Measurements from ENCODE around the gene PET100.
A peak's percentile ranks its signal among the peaks of the same experiment; 100 is the strongest.

The PET100 gene

DNA sequence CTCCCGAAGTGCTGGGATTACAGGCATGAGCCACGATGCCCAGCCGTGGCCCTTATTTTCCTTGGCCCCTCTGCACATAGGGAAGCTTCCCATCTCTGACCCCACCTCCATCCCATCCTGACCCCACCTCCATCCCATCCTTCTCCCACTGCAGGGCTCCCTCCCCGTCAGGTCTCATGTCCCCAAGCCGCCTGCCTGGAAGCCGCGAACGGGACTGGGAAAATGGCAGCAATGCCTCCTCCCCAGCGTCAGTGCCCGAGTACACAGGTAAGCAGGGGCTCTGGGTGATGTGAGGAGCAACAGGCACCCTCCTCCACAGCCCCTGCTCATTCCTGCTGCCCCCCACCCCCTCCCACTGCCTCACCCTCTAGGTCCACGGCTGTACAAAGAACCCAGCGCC is 12.4 kb upstream of the PET100 start:
- TF ChIP-seq, protein P1, sequence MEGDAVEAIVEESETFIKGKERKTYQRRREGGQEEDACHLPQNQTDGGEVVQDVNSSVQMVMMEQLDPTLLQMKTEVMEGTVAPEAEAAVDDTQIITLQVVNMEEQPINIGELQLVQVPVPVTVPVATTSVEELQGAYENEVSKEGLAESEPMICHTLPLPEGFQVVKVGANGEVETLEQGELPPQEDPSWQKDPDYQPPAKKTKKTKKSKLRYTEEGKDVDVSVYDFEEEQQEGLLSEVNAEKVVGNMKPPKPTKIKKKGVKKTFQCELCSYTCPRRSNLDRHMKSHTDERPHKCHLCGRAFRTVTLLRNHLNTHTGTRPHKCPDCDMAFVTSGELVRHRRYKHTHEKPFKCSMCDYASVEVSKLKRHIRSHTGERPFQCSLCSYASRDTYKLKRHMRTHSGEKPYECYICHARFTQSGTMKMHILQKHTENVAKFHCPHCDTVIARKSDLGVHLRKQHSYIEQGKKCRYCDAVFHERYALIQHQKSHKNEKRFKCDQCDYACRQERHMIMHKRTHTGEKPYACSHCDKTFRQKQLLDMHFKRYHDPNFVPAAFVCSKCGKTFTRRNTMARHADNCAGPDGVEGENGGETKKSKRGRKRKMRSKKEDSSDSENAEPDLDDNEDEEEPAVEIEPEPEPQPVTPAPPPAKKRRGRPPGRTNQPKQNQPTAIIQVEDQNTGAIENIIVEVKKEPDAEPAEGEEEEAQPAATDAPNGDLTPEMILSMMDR (conservative IDR thresholded peaks at IDR 0.05), result no peak

DNA sequence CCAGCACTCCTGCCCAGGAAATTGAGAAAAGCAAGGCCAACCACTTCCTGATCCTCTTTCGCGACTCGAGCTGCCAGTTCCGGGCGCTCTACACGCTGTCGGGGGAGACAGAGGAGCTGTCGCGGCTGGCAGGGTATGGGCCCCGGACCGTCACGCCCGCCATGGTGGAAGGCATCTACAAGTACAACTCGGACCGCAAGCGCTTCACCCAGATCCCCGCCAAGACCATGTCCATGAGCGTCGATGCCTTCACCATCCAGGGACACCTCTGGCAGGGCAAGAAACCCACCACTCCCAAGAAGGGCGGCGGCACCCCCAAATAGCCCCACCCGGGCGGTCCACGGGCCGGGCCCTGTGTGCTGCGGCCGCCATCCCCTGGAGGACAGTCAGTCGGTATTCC is 11.9 kb upstream of the PET100 start:
- peak overlapping the region; percentile 99 for H3K27ac ChIP-seq
- TF ChIP-seq, protein P1 (conservative IDR thresholded peaks at IDR 0.05), result no peak

More for the DNA sequence above, 12.4 kb upstream of the PET100 start:
- peak overlapping the region; percentile 99 for H3K27ac ChIP-seq

DNA sequence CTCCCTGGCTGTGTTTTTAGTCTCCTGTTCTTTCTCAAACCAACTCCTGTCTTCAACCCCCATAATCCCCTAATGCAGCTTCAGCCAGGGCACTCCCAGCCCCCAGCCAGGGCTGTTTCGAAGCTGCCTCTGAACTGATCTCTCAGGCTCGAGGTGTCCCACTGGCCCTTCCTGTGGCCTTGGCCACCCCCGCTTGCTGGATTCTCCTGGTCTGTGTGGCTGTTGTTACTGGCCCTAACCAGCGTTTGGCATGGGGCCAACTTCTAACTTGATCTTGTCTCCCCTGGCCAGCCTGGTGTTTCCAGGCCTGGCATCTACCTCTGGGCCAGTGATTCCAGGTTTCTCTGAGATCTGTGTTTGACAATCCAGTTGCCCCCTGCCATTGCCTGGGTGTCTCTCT is 11.2 kb upstream of the PET100 start:
- TF ChIP-seq, protein P1 (conservative IDR thresholded peaks at IDR 0.05), result no peak
- H3K27ac ChIP-seq, result peak overlapping the region; percentile 99

DNA sequence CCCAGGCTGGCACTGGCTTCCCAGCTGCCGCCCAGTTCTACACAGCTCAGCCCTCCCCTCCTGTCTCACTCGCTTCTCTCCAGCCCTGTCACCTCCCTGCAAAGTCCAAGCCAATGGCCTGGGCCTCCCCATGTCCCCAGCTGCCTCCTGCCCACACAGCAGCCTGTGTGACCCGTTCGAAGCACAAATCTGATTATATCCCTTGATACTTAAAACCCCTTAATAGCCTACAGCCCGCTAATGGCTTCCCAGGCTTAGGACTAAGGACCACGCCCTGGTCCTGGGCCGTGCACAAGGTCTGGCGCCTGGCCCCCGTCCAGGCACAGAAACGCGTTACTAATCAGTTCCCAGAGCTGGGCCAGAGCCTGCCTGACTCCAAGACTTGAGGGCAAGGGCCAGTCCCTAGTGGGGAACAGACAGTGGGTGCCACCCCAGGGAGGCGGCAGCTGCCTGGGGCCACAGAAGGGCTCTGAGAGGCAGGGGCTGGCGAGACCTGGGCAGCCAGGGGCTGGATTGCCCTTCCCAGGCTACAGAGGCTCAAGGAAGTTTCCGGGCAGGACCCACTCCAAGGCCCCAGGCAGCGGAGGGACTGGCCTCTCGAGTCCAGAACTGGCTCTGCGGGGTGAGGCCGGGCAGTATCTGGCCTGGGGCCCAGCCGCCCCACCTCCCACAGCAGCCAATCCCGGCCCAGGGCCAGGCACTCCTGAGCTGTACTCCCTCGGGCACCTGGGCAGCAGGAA is 10.7 kb upstream of the PET100 start:
- TF ChIP-seq, protein P1 (conservative IDR thresholded peaks at IDR 0.05), result no peak
- H3K27ac ChIP-seq, result peak overlapping the region; percentile 99

DNA sequence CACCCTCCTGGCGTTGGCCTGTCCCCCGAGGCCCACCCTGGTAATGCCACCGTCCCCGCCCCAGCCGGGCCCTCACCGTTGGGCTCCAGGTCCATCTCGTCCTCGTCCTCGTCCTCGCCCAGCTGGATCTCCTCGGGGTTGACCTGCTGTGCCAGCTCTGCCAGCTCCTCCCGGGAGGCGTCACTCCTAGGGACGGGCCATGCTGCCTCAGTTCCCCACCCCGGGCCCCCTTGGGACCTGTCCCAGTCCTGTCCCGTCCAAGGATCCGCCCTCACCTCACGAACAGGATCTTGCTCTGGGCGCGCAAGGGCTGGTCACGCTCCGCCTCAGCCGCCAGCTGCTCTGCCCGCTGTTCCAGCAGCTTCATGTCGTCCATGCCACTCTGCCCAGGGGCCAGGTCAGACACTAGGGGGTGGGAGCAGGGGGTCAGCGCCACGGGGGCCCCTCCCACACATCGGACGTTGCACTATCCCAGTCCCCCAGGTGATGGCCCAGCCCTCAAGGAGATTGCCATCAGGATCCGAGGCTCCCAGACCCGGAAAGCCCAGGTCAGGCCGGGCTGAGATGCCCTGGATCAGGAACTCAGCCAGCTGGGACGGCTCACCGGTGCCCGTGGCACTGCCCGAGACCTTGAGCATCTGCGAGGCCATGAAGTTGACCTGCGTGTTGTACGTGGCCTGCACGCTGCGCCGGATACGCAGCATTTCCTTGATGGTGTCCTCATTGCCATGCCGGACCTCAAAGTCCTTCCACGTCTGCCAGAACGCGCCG is 9.7 kb upstream of the PET100 start:
- H3K27ac ChIP-seq, result peak overlapping the region; percentile 99
- TF ChIP-seq, protein P1 (conservative IDR thresholded peaks at IDR 0.05), result no peak

DNA sequence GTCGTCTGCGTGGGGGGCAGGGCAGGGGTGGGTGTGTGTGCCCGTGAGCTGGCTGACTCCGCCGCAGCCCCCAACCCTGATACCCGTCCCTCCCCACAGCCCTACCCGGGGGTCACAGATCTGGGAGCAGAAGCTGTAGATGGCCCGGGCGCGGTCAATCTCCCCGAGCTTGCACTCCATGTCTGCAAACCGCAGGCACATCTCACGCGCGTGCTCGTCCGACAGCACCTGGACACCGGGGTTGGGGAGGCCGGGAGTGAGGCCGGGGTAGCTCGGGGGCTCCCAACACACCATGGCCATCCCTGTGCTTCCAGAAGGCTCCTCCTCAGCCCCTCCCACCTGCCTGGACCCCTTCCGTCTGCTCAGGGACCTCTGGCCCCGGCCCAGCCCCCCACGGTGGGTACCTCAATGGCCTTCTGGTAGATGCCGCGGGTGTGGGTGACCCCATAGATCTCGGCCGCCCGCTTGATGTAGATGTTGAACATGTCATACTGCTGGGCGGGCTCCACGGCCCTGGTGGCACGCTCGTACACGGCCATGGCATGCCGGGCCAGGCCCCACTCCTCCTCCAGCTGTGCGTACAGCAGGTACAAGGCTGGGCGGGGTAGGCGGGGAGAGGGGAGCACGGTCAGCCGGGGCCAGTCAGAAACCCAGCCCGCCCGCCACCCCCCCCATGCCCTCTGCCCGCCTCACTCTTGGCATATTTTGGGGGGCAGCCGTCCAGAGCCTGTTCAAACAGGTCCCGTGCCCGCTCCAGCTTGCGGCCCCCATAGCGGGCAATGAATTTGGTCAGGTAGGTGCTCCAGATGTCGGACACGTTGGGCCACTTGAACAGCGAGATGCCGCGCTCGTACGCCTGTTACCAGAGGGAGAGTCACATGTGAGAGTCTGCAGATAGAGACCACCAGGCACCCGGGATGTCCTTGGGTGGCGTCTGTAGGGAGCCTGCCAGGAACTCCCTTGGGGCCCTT is 8.9 kb upstream of the PET100 start:
- peak overlapping the region; percentile 99 for H3K27ac ChIP-seq
- TF ChIP-seq, protein P1 (conservative IDR thresholded peaks at IDR 0.05), result no peak
